NB4 (cell line): ENCODE measurements around the gene SCART1.

Experiments
- CTCF ChIP-seq: IDR thresholded peaks from one replicate; pipeline ENCODE4 v1.5.1; 2012; ENCODE audit warnings: low read depth, low read length
- POLR2A ChIP-seq: IDR thresholded peaks from 2 replicates; pipeline ENCODE4 v1.6.1; 2011; ENCODE audit warnings: mild to moderate bottlenecking; ENCODE audit not compliant: insufficient read length; ENCODE audit errors: extremely low read depth

DNA sequence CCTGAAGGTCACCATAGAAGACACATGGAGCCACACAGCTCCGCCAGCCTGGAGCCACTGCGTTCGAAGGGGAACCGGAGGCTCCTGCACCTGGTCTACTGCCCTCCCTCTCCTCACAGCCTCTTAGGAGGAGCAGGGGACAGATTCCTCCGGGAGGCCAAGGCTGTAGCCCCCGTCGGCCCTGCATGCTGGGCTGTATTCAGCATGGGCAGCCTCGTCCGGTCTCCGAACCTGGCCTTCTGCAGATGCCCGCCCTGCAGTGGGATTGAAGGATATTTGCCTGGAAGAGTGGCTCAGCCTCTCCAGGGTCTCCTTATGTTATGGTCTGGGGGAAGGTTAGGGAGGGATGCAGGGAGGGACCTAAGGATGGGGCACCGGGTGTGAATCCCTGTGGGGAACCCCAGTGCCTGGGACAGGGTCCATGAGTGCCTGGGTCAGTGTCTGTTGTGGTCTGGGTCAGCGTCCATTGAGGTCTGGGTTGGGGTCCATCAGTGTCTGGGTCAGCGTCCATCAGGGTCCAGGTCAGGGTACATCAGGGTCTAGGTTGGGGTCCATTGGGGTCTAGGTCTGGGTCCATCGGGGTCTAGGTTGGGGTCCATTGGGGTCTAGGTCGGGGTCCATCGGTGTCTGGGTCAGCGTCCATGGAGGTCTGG is 13.0 kb upstream of the SCART1 start:
- TF ChIP-seq CTCF = no peak
- no peak for TF ChIP-seq POLR2A
